Activated CD8-positive, alpha-beta memory T cell treated with anti-CD3 and anti-CD28 coated beads for 24 hours (primary cell): Measurements from ENCODE around the gene NUB1.
A peak's percentile ranks its signal among the peaks of the same experiment; 100 is the strongest.

Source experiments
- DNase-seq: peaks from one replicate; pipeline ENCODE4 v3.0.0-alpha.2; 2020

NUB1 gene

DNA sequence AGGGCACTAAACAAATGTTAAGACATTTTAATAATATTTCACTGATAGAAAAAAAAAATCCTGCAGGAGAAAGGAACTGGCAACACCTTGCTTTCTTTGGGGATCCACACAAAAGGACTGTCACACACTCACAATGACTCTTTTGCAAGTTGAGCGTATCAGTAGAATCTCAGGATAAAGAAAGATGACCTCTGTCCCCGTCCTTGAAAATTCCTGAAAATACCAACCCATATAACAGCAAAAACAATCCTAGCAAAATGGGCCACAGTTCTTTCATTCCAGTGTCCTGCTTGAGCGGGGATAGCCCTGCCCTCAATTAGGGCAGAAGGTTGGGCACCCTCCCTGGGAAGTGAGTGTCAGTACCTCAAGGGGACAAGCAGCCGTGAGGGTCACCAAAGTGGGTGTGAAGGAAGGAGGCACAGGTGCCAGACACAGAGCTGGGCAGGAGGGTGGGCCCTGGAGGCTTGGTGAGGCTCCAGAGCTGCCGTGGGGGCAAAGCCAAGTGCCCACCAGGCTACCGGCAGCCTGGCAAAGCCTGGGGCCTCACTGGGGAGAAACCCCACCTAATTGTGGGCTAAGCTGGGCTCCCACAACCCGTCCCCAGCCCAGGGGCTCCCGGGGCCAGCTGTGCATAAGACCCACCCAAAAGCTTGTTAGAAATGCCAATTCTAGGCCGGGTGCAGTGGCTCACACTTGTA lies 65.4 kb downstream of the NUB1 start:
- no peak for DNase-seq

DNA sequence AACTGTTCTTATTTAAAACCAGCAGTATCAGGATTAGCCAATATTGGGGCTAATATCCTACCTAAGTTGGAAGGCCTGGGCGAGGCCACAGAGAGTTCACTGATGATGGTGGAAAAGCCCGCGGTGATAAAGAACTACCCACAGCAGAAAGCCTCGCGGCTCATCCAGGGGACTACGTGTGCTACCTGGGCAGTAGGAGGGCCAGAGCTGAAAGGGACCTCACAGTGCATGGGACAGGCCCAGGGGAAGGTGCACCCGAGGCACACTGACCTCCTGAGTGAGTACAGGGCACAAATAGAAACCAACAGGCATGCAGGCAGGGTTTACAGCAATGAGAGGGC lies 66.9 kb downstream of the NUB1 start:
- DNase-seq, result no peak

DNA sequence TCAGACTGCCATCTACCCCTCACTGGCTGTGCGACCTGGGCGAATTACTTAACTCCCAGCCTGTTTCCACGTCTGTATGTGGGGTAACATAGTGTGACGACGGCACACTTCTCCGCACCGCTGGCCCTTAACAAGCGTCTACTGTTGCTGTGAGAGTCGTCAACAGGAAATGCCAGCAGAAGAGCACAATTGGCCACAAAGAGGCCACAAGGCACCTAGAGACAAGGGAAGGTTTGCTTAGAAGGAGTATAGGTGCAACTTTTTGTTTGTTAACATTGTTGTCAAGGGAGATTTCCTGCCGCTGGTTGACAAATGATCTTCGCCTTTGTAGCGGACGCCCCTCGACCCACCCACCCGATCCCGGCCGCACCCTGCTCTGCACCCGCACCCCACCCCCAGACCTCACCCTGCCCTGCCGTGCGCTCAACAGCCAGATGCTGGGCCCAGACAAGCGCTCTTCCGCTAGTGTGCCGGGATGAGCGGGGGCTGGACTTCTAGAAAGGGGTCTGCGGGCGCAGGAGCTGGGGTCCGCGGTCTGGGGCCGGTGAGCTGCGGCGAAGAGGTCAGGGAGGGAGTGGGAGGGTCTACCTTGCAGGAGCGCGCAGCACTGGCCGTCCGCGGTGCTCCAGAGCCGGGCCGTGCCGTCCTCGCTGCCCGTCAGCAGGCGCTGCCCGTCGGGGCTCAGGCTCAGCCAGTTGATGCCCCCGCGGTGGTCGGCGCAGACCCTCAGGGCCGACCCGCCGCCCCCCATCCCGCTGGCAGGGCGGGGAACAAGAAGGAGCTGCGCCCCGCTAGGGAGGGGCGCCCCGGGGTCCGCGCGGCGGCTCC lies 67.4 kb downstream of the NUB1 start:
- no peak for DNase-seq

GRCh38 chr7:151409667-151410404 lies 68.2 kb downstream of the NUB1 start, which contains the start of gene WDR86:
Gene WDR86, minus strand, starts transcription at chr7:151410038. Its CDS starts 449 bp downstream, at chr7:151409589.
- DNase-seq, result no peak

- peak; percentile 73 for DNase-seq
Measured at GRCh38 chr7:151410405-151411390, 69.1 kb downstream of the NUB1 start.

GRCh38 chr7:151411551-151411950 lies 69.9 kb downstream of the NUB1 start:
- no peak for DNase-seq

DNA sequence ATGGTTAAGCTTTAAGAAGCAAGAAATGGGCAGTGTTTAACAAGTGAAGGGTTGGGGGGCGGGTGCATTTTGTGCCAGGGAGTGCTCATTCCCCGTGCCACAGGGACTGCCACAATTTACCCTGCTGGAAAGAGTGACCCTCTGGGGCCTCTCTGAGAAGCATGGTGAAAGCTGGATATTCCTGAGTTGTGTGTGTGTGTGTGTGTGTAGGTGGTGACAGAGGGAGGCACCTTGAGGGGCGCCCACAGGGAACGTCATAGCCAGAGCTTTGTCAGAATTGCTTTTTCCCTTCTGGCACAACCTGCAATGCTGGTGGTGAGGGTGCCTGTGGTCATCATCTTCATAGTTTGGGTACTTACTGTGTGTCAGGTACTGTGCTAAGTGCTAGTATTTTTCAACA lies 70.7 kb downstream of the NUB1 start:
- no peak for DNase-seq

DNA sequence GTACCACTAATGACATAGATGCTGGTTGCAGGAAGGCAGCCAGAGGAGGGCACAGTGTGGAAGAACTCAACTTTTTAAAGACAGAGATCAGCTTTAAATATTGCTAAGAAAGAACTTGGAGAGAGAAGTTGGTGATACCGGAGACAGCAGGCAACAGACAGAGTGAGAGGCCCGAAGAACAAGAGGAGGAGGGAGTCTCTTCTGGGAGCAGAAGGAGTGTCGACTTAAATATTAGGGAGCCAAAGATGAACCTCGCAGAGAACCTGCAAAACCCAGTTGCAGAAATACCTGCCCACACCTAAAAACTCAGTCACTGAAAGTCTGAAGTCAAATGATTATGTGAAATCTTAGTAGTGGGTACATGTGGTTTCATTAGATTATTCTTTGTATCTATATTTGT lies 71.6 kb downstream of the NUB1 start:
- DNase-seq, result no peak

DNA sequence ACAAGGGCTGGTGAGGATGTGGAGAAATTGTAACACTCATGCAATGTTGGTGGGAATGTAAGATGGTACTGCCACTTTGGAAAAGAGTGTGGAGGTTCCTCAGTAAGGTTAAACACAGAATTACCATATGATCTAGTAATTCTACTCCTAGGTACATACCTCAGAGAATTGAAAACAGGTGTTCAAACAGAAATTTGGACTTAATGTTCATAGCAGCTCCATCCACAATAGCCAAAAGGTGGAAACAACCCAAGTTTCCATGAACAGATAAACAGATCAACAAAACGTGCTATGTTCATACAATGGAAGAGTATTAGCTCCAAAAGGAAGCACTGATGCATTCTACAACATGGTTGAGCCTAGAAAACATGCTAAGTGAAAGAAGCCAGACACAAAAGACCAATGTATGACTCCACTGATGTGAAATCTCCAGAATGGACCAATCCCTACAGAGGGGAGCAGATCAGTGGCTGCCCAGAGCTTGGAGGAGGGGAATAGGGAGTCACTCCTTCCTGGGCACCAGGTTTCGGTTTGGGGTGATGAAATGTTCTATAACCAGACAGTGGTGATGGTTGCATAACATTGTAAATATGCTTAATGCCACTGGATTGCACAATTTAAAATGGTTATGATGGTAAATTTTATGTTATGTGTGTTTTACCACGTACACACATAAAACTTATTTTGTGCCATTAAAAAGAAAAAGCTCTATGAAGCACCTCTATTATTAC lies 73.9 kb downstream of the NUB1 start:
- no peak for DNase-seq

DNA sequence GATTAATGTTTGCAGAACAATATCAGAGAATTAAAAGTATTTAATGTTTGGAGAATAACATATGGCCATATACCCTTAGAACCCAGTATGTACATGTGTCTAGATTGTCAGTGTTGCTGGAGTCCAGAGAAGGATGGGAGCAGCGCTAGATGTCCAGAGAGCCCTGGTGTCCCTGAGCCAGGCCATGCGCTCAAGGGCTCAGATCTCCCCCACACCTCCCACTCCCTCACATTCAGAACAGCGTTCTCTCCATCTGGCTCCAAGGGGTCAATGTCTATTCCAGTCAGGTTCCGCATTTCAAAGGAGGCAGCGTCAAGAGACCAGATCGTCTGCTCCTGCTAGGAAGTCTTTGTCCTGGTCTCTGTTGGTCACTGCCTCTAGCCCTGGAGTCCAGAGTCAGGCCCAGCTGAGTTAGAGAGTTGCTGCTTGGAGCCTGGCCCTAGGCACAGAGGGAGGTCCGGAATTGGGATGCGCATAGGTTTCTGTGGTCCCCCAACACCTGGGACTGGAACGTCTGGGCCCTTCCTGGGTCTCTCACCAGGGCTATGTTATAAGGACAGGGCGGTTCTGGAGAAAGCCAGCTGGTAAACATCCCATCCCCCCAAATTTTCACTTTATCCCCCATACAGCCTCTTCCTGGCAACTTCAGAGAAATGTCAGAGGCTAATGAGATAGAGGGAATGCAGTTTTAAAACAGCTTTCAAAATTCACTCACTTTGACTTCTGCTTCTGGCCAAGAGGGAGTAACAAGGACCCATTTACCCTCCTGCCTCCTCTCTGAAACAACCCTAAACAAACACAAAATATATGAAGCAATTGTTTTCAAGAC lies 74.7 kb downstream of the NUB1 start:
- DNase-seq, result no peak

DNA sequence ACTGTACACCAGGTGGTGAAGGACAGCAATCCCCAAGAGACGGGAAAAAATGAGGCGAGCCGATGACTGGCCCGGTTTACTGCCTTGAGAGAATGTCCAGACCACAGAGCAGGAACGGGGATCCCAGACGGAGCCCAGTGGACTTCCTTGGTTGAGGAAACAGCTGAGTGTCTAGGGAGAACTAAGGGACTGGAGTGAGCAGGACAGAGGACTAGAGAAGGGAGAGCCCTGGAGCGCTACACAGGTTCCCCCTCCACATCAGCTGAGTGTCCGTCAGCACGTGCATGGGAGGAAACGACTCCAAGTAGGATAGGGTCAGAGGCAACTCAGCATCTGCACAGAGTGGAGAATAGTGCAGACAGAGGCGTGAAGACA lies 75.3 kb downstream of the NUB1 start:
- no peak for DNase-seq

GRCh38 chr7:151420144-151420543 lies 78.5 kb downstream of the NUB1 start:
- DNase-seq, result no peak

DNA sequence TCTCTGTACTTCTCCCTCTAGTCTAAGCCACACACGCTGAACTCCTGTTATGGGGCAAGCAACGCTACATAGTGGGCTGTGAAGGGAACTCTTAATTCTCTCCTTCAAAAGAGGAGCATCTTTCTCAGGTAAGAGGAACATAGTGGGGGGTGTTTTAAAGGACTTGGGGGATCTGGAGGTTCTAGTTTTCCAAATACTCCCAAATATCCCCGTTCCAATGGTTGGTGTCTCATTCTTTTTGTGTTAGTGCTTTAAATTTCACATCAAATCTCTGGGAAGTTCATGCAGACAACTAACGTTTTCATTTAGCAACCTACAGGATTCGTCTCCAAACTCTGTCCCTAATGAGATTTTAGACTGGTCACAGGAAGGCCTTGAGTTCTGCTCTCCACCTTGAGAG lies 80.6 kb downstream of the NUB1 start:
- no peak for DNase-seq

- no peak for DNase-seq
Measured at GRCh38 chr7:151423226-151423625, 81.6 kb downstream of the NUB1 start.

DNA sequence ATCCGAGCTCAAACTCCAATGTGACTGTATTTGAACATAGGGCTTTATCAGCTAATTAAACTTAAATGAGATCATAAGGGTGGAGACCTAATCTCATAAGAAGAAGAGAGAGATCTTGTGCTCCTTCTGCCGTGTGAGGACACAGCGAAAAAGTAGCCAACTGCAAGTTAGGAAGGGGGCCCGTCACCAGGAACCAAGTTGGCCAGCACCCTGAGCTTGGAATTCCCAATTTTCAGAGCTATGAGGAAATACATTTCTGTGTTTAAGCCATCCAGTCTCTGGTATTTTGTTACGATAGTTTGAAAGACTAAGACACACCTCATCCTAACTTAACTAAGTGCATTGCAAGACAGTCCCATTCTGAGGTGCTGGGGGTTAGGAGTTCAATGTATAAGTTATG lies 82.3 kb downstream of the NUB1 start:
- DNase-seq, result no peak

GRCh38 chr7:151424799-151425198 lies 83.2 kb downstream of the NUB1 start:
- DNase-seq, result no peak

GRCh38 chr7:151425670-151426440 lies 84.2 kb downstream of the NUB1 start:
- DNase-seq, result no peak

- DNase-seq, result no peak
Measured at GRCh38 chr7:151426441-151426903, 84.9 kb downstream of the NUB1 start.

GRCh38 chr7:151426904-151427704 lies 85.5 kb downstream of the NUB1 start:
- no peak for DNase-seq
